CD4-positive, alpha-beta T cell treated with Interleukin-17A for 1 hour (primary cell): Measurements from ENCODE around the gene RIN2.
"Not testable (repeated sequence)": the region's sequence is repeated elsewhere in the genome, so short reads cannot be mapped to it uniquely, and the experiment has no call there.

Source experiments
- DNase-seq: peaks from one replicate; pipeline ENCODE4 v3.0.0-alpha.2; 2020

Gene RIN2

GRCh38 chr20:19740512-19740911, 17.5 kb upstream of the RIN2 start:
- DNase-seq, result no peak

- DNase-seq, result no peak
These were observed 16.1 kb upstream of the RIN2 start for GRCh38 chr20:19741924-19742323.

- DNase-seq, result no peak
These were observed 15.0 kb upstream of the RIN2 start for GRCh38 chr20:19742974-19743639.

GRCh38 chr20:19743640-19743995, 14.4 kb upstream of the RIN2 start:
- DNase-seq, result no peak

- DNase-seq, result no peak
These were observed 13.0 kb upstream of the RIN2 start for GRCh38 chr20:19745106-19745505.

- DNase-seq, result no peak
These were observed 12.5 kb upstream of the RIN2 start for GRCh38 chr20:19745584-19745983.

GRCh38 chr20:19746396-19746795, 11.7 kb upstream of the RIN2 start:
- no peak for DNase-seq

GRCh38 chr20:19747903-19748302, 10.2 kb upstream of the RIN2 start:
- DNase-seq, result no peak

GRCh38 chr20:19748681-19749080, 9.4 kb upstream of the RIN2 start:
- no peak for DNase-seq

- DNase-seq, result no peak
These were observed 8.4 kb upstream of the RIN2 start for GRCh38 chr20:19749618-19750071.

- no peak for DNase-seq
These were observed 7.9 kb upstream of the RIN2 start for GRCh38 chr20:19750101-19750606.

GRCh38 chr20:19750907-19751636, 7.0 kb upstream of the RIN2 start:
- no peak for DNase-seq

- not testable (repeated sequence) for DNase-seq
These were observed 3.9 kb upstream of the RIN2 start for GRCh38 chr20:19754201-19754600.

- no peak for DNase-seq
These were observed 1.1 kb upstream of the RIN2 start for GRCh38 chr20:19756761-19757486.

GRCh38 chr20:19757487-19758132, 448 bp upstream of the RIN2 start:
- no peak for DNase-seq

GRCh38 chr20:19758501-19759331, 658 bp downstream of the RIN2 start:
- no peak for DNase-seq

- no peak for DNase-seq
These were observed 2.3 kb downstream of the RIN2 start for GRCh38 chr20:19760371-19760721.

GRCh38 chr20:19761326-19761725, 3.3 kb downstream of the RIN2 start:
- no peak for DNase-seq

GRCh38 chr20:19761841-19762240, 3.8 kb downstream of the RIN2 start:
- no peak for DNase-seq

- DNase-seq, result no peak
These were observed 6.1 kb downstream of the RIN2 start for GRCh38 chr20:19764207-19764606.

- no peak for DNase-seq
These were observed 7.2 kb downstream of the RIN2 start for GRCh38 chr20:19765266-19765665.

GRCh38 chr20:19765913-19766312, 7.9 kb downstream of the RIN2 start:
- no peak for DNase-seq
